Measurements from ENCODE around the gene LRMDA.

LRMDA gene

DNA sequence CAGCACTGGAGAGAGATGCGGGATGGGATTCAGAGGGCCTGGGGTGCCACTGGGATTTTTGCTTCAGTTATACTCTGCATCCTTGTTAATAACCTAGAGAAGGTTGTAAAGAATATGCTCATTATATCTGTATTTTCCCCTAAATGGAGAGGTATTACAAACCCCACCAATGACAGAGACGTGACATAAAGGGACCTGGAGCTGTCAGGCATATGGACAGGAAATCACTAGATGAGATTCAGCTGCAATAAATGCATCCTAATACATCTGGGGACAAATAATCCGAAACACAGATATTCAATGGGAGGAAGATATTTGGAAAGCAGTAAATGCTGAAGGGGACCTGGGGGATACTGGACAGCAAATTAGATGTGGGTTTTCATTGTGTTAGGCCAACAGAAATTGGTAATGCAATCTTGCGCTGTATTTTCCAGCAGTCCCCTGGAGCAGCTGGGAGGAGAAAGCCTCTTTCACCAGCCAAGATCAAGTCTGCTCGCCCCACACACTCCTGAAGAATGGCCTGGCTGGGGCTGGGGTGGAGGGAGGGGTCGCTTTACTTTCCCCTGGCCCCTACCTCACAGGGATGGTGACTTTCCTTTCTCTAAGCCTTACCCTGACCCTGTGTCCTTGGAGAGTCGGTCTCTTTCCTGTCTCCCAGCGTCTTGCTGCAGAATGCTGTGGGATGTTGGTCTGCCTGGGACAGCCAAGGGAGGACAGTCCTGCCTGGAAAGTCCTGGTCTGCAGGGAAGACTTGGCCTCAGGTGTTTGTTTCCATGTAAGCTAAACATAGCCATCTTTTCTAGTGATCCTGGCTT, 653.8 kb downstream of the LRMDA start:
- no peak for DNase-seq (ENCODE audit: low read depth in 2 of 2)

DNA sequence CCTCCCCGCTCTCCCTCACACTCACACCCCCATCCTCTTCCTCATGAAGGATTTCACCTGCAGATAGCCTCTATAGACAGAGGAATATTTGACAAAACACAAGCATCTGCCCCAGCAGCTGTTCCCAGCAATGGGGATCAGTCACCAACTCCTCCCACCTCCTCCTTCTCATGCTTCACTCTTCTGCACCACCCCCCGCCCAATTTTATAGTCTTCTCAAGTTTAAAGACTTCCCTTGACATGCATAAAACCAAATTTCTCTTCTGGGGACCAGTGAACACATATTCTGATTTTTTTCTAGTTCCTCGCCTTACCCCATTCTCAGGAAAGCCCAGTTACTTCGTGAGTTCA, 654.4 kb downstream of the LRMDA start:
- no peak for DNase-seq (ENCODE audit: low read depth in 2 of 2)

DNA sequence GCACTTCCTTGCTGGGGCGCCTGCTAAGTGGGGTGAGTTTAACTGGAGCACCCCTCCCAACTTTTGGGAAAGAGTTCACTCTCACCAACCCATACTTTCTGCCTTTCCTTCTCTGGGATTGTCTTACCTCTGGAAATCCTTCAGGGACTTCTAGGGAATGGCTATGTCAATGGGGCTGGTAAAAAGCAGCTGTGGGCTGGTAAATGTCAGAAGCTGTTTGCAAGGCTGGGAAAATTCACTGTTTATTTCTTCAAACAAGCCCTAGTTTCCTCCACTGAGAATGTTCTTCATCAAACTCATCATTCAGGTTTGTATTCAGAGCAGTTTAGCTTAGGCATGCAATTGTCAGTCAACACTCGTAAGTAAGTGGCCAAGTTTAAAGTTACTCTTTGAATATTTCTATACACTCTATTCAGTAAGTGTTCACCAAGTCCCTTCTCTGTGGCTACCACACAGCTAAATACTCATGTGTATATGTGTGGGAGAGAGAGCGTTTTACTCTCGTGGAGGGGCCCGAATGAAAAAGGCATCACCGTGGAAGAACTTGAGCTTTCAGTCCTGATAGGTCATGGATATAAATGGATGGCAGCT, 654.8 kb downstream of the LRMDA start:
- DNase-seq (ENCODE audit: low read depth in 2 of 2): no peak

DNA sequence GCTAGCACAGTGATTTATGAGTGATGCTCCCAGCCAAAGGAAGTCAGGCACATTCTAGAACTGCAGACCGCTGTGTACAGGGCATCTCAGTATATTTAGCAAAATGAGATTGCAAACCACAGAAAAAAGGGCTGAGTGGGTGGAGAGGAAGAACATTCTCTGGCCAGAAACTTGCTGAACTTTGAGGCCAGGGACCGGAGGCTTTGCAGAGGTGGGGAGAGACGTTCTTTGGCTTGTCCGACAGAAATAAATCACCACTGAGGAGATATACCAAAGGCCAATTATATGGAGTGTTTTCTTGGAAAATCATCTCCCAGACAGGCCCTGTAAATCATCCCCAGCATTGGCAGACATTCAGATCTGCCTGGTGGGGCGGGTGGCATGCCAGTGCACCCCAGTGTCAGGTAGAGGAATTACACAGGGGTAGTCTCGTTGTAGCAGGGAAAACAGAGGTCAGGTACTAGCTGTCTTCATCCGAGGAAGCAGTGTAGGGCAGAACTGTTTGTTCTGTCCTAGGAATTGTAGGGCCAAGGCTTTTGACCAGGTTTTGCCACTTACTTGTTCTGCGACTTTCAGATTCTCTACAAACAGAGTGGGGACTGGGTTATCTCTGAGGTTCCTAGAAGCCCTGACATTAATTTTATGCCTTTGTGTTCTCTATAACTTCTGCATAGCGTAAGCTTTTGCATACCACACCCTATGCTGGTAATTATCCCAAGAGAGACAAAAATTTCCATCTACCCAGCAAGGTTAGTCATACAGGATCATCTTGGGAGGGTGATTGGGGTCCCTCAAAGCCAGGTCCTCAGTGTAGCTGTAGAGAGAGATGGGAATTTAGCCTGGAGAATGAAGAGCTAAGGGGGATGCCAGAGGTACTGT, 655.6 kb downstream of the LRMDA start:
- no peak for DNase-seq (ENCODE audit: low read depth in 2 of 2)

DNA sequence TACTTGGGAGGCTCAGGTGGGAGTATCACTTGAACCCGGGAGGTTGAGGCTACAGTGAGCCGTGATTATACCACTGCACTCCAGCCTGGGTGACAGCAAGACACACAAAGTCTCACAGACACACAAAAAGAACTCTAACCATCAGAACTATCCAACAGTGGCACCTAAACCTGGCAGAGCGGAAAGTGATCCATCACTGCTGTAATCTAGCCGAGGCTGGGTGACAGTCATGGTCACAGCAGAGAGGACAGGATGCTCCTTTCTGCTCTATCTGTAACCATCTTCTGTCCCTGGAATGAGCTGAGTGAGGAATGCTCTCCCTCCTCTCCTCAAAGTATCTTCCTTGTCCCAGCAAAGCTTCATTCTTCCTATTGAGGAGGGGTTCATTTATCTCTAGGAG, 656.6 kb downstream of the LRMDA start:
- no peak for DNase-seq (ENCODE audit: low read depth in 2 of 2)

GRCh38 chr10:76088980-76089379, 657.6 kb downstream of the LRMDA start:
- no peak for DNase-seq (ENCODE audit: low read depth in 2 of 2)

GRCh38 chr10:76089556-76090180, 658.2 kb downstream of the LRMDA start:
- DNase-seq (ENCODE audit: low read depth in 2 of 2): no peak

GRCh38 chr10:76091926-76092325, 660.5 kb downstream of the LRMDA start:
- no peak for DNase-seq (ENCODE audit: low read depth in 2 of 2)

GRCh38 chr10:76106611-76107010, 675.2 kb downstream of the LRMDA start:
- no peak for DNase-seq (ENCODE audit: low read depth in 2 of 2)

- no peak for DNase-seq (ENCODE audit: low read depth in 2 of 2)
These were observed 677.3 kb downstream of the LRMDA start for GRCh38 chr10:76108563-76109359.

GRCh38 chr10:76111404-76111803, 680.0 kb downstream of the LRMDA start:
- DNase-seq (ENCODE audit: low read depth in 2 of 2): no peak

DNA sequence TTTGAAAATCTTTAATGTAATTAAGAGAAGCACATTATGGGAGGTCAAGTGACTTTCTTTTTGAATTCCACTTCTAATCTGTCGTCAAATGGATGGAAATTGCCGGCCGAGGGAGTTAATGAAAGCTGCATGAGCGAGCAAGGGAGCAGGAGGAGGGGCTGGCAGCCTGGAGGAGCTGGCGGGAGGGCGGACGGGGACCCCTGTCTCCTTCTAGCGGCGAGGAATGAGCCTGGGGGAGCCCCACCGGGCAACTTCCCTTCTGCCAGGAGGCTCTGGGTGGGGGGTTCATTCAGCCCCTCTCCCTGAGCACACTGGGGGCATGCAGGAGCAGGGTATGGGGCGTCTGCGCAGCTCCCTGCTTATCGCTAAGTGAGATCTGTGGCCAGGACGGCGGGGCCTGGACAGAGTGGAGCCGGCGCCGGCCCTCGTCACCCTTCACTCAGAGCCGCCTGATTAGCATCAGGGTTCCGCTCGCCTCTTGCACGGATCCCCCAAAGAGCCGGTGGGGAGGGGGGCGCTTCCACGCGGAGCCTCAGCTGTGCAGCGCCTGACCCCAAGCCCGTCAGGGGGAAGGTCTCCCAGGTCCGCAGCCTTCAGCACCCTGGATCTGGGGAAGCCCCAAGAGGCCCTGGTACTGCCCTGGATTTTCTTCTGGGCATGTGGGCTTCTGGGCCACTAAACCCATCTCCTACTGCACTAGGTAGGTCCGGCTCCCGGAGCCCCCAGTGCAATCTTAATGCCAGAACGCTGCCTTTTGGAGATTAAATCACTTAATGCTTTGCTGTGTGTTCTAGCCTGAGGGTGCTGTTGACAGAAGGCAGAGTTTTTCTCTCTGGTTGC, 680.8 kb downstream of the LRMDA start:
- DNase-seq (ENCODE audit: low read depth in 2 of 2): no peak

- DNase-seq (ENCODE audit: low read depth in 2 of 2): no peak
These were observed 681.4 kb downstream of the LRMDA start for GRCh38 chr10:76112826-76113150.

DNA sequence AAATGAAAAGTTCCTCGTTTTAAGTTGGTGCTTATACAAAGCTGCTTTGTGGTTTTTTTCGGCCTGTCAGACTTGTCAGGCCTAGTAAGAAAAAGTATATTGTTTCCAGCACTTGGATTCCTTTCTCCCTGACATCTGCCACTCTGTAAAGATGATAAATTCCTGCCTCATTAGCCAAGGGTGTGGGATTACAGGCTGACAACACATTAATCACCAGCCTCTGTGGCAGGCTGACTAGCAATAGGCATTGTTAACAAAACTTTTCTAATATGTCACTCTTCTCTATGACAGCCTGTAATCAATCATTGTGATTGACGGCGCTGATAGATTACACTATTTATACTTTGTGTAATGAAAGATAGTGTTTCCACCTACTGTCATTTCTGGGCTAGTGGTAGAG, 682.5 kb downstream of the LRMDA start:
- DNase-seq (ENCODE audit: low read depth in 2 of 2): no peak

GRCh38 chr10:76114581-76115001, 683.2 kb downstream of the LRMDA start:
- no peak for DNase-seq (ENCODE audit: low read depth in 2 of 2)

DNA sequence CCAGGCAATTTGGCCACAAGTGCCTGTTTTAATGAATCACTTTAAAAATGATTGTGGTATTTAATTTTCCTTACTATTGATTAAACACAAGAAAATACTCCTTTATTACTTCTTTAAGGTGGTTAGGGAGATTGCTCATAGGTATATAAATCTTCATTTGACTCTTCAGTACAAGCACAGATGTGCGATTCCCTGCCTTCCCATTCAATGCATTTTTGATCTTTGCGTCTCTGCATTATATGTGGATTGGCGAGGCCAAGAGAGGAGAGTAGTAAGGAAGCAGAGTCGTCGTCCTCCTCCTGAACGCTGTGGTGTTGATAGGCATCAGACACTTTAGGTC, 683.7 kb downstream of the LRMDA start:
- DNase-seq (ENCODE audit: low read depth in 2 of 2): no peak

DNA sequence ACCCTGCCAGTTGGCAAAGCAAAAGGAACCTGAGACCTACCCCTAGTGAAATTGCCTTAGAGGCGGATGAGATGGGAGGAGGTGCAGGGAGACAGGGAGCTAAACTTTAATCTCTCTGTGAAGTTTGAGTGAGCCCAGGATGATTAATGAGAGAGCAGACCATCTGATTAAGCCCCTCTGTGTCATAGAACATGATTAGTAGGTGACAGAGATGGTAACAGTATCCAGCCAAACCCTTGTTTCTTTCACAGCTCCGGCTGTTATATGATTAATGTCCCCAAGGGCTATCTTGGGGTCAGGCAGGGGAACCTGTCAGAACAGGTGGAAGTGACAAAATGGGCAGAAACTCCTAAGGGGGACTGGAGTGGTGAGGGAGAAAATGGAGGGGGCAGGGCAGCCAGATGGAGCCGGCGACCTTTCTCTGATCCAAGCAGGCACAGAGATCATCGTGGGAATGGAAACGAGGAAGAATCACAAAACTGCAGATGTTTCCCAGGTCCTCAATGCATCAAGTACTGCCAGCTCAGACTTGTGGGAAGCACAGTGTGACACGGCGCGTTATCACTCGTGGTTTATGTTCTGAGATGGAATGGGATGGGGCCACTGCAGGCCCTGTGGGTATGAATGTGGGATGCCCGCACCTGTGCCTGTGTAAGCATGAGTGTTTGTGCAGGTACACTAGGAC, 684.2 kb downstream of the LRMDA start:
- no peak for DNase-seq (ENCODE audit: low read depth in 2 of 2)

DNA sequence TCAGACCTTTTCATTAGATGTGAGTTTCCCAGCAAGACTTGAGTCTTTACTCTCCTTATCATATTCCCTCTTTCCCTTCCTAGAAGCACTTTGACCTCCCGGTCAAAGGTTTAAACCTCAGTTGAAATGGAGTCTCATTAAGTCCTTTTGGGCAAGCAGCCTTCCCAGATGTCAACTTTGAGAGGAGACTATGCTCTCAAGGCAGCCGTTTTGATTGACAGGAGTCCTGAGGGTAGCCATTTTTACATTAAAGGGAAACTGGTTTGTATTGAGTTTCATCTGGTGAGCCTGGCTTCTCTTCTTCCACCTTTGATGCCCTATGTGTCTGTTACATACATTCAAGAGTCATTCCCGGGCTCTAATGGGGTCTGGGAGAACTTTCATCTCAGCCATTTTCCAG, 685.1 kb downstream of the LRMDA start:
- DNase-seq (ENCODE audit: low read depth in 2 of 2): no peak

- DNase-seq (ENCODE audit: low read depth in 2 of 2): no peak
These were observed 686.5 kb downstream of the LRMDA start for GRCh38 chr10:76117949-76118348.

DNA sequence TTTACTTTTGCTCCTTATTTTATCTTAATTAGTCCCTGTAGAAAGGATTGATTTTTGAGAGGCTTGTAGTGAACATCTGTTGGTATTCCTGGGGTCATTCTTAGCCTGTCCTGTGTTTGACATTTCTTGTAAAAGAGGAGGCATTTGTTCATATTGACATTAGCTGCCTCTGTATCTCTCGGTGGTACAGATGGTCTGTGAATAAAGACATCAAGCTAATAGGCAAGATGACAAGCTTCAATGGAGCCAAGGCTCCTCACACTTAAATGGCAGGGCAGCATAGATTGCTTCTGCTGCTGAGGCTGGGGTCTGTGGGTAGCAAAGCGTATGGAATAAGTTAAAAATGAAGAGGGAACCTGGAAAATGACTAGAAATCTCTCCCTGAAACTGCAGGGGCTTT, 687.6 kb downstream of the LRMDA start:
- no peak for DNase-seq (ENCODE audit: low read depth in 2 of 2)
